NCI-H2196 treated with DMSO at 0.1 percent for 48 hours (cell line): ENCODE data around the gene SAAL1.
"Not testable (repeated sequence)": the region's sequence is repeated elsewhere in the genome, so short reads cannot be mapped to it uniquely, and the experiment has no call there.

Source experiments
- DNase-seq: peaks from one replicate; lab custom pipeline; 2025; ENCODE audit not compliant: unreplicated experiment; lab: John Stamatoyannopoulos, UW

Gene SAAL1

GRCh38 chr11:18105802-18106574, at the start of gene SAAL1:
TSS of gene SAAL1 (minus strand) at chr11:18106082. CDS start at chr11:18106041, 41 bp downstream.
- peak; percentile 84 for DNase-seq

- DNase-seq, result no peak
These were observed 45.7 kb upstream of the SAAL1 start for GRCh38 chr11:18151581-18151980.

GRCh38 chr11:18145837-18146236, 40.0 kb upstream of the SAAL1 start:
- DNase-seq, result no peak

- DNase-seq, result no peak
These were observed 39.1 kb upstream of the SAAL1 start for GRCh38 chr11:18145025-18145424.

- no peak for DNase-seq
These were observed 38.4 kb upstream of the SAAL1 start for GRCh38 chr11:18144243-18144642.

- DNase-seq, result no peak
These were observed 34.3 kb upstream of the SAAL1 start for GRCh38 chr11:18140145-18140544.

- no peak for DNase-seq
These were observed 31.4 kb upstream of the SAAL1 start for GRCh38 chr11:18137186-18137800.

GRCh38 chr11:18135308-18135707, 29.4 kb upstream of the SAAL1 start:
- no peak for DNase-seq

- DNase-seq, result no peak
These were observed 26.5 kb upstream of the SAAL1 start, which contains the start of gene MRGPRX3 for GRCh38 chr11:18132341-18132740. TSS of gene MRGPRX3 (plus strand) at chr11:18132571. CDS start at chr11:18137203, 4,632 bp downstream.

GRCh38 chr11:18131115-18131514, 25.2 kb upstream of the SAAL1 start:
- not testable (repeated sequence) for DNase-seq

GRCh38 chr11:18121331-18121828, 15.5 kb upstream of the SAAL1 start:
- DNase-seq, result not testable (repeated sequence)

GRCh38 chr11:18115360-18116127, 9.7 kb upstream of the SAAL1 start:
- peak; percentile 72 for DNase-seq

GRCh38 chr11:18111005-18111404, 5.1 kb upstream of the SAAL1 start:
- DNase-seq, result no peak

- DNase-seq, result no peak
These were observed 2.4 kb upstream of the SAAL1 start for GRCh38 chr11:18108254-18108653.

- DNase-seq, result no peak
These were observed 806 bp upstream of the SAAL1 start for GRCh38 chr11:18106688-18107087.

- DNase-seq, result no peak
These were observed 638 bp downstream of the SAAL1 start for GRCh38 chr11:18105086-18105801.

GRCh38 chr11:18100926-18101656, 4.8 kb downstream of the SAAL1 start:
- DNase-seq, result no peak

GRCh38 chr11:18093959-18094358, 11.9 kb downstream of the SAAL1 start:
- no peak for DNase-seq

- DNase-seq, result no peak
These were observed 14.2 kb downstream of the SAAL1 start for GRCh38 chr11:18091731-18092130.

GRCh38 chr11:18088966-18089365, 16.9 kb downstream of the SAAL1 start:
- no peak for DNase-seq
